ENCODE data around the gene PWP1.

PWP1 gene

GRCh38 chr12:107657621-107658020, 28.0 kb upstream of the PWP1 start:
- ATAC-seq (ENCODE audit: low read depth) = no peak
- DNase-seq (ENCODE audit: low spot score in 2 of 2) = no peak
- no peaks in the 10 kb centered on the region for H3K9me3 Mint-ChIP-seq
- H3K4me3 Mint-ChIP-seq = no peak overlapping the region
- no peaks in the 10 kb centered on the region for H3K36me3 Mint-ChIP-seq
- H3K27ac Mint-ChIP-seq = no peak overlapping the region
- H3K4me1 Mint-ChIP-seq = no peaks in the 10 kb centered on the region
- peaks cover 3% of the 10 kb centered on the region for H3K27me3 Mint-ChIP-seq

- no peak overlapping the region for H3K4me3 Mint-ChIP-seq
- no peak overlapping the region for H3K27ac Mint-ChIP-seq
- DNase-seq (ENCODE audit: low spot score in 2 of 2) (no peak), ATAC-seq (ENCODE audit: low read depth) (no peak)
- peaks cover 10% of the 10 kb centered on the region for H3K27me3 Mint-ChIP-seq
- no peaks in the 10 kb centered on the region for H3K9me3 Mint-ChIP-seq
- H3K36me3 Mint-ChIP-seq = no peaks in the 10 kb centered on the region
- H3K4me1 Mint-ChIP-seq = peaks cover 2% of the 10 kb centered on the region
Observed at GRCh38 chr12:107660235-107660634, 25.4 kb upstream of the PWP1 start.

- Mint-ChIP-seq H3K4me1 (peaks cover 2% of the 10 kb centered on the region), H3K27ac (no peak overlapping the region), H3K9me3 (no peaks in the 10 kb centered on the region), H3K27me3 (peaks cover 12% of the 10 kb centered on the region), H3K36me3 (no peaks in the 10 kb centered on the region), H3K4me3 (no peak overlapping the region)
- DNase-seq (ENCODE audit: low spot score in 2 of 2) (no peak), ATAC-seq (ENCODE audit: low read depth) (no peak)
Observed at GRCh38 chr12:107660861-107661415, 24.7 kb upstream of the PWP1 start.

GRCh38 chr12:107661830-107662229, 23.8 kb upstream of the PWP1 start:
- peaks cover 14% of the 10 kb centered on the region for H3K27me3 Mint-ChIP-seq
- H3K36me3 Mint-ChIP-seq = no peaks in the 10 kb centered on the region
- peaks cover 2% of the 10 kb centered on the region for H3K4me1 Mint-ChIP-seq
- H3K27ac Mint-ChIP-seq = no peak overlapping the region
- no peak for ATAC-seq (ENCODE audit: low read depth)
- H3K4me3 Mint-ChIP-seq = no peak overlapping the region
- DNase-seq (ENCODE audit: low spot score in 2 of 2) = no peak
- H3K9me3 Mint-ChIP-seq = no peaks in the 10 kb centered on the region

GRCh38 chr12:107662484-107662883, 23.1 kb upstream of the PWP1 start:
- Mint-ChIP-seq H3K36me3 (no peaks in the 10 kb centered on the region), H3K9me3 (no peaks in the 10 kb centered on the region)

GRCh38 chr12:107663277-107663676, 22.3 kb upstream of the PWP1 start:
- DNase-seq (ENCODE audit: low spot score in 2 of 2) = no peak
- no peak overlapping the region for H3K27ac Mint-ChIP-seq
- H3K4me3 Mint-ChIP-seq = no peak overlapping the region

More at GRCh38 chr12:107662484-107662883, 23.1 kb upstream of the PWP1 start:
- Mint-ChIP-seq H3K27ac (no peak overlapping the region), H3K27me3 (peaks cover 14% of the 10 kb centered on the region), H3K4me1 (peaks cover 2% of the 10 kb centered on the region), H3K4me3 (no peak overlapping the region)
- ATAC-seq (ENCODE audit: low read depth) = no peak
- DNase-seq (ENCODE audit: low spot score in 2 of 2) = no peak

GRCh38 chr12:107666009-107666408, 19.6 kb upstream of the PWP1 start:
- no peak for DNase-seq (ENCODE audit: low spot score in 2 of 2)
- no peaks in the 10 kb centered on the region for H3K36me3 Mint-ChIP-seq
- H3K27ac Mint-ChIP-seq = no peak overlapping the region
- H3K4me1 Mint-ChIP-seq = peaks cover 2% of the 10 kb centered on the region
- no peak overlapping the region for H3K4me3 Mint-ChIP-seq
- ATAC-seq (ENCODE audit: low read depth) = no peak
- peaks cover 15% of the 10 kb centered on the region for H3K27me3 Mint-ChIP-seq
- H3K9me3 Mint-ChIP-seq = no peaks in the 10 kb centered on the region

More at GRCh38 chr12:107663277-107663676, 22.3 kb upstream of the PWP1 start:
- no peaks in the 10 kb centered on the region for H3K36me3 Mint-ChIP-seq
- H3K27me3 Mint-ChIP-seq = peaks cover 14% of the 10 kb centered on the region
- no peaks in the 10 kb centered on the region for H3K9me3 Mint-ChIP-seq
- ATAC-seq (ENCODE audit: low read depth) = no peak
- peaks cover 2% of the 10 kb centered on the region for H3K4me1 Mint-ChIP-seq

- peaks cover 2% of the 10 kb centered on the region for H3K4me1 Mint-ChIP-seq
- no peaks in the 10 kb centered on the region for H3K36me3 Mint-ChIP-seq
- ATAC-seq (ENCODE audit: low read depth) (no peak), DNase-seq (ENCODE audit: low spot score in 2 of 2) (no peak)
- H3K9me3 Mint-ChIP-seq = no peaks in the 10 kb centered on the region
- no peak overlapping the region for H3K27ac Mint-ChIP-seq
- no peak overlapping the region for H3K4me3 Mint-ChIP-seq
- H3K27me3 Mint-ChIP-seq = peaks cover 15% of the 10 kb centered on the region
Observed at GRCh38 chr12:107667464-107667863, 18.1 kb upstream of the PWP1 start.

- Mint-ChIP-seq H3K36me3 (no peaks in the 10 kb centered on the region), H3K4me1 (peaks cover 1% of the 10 kb centered on the region), H3K9me3 (no peaks in the 10 kb centered on the region), H3K4me3 (no peak overlapping the region), H3K27me3 (peaks cover 11% of the 10 kb centered on the region), H3K27ac (no peak overlapping the region)
- DNase-seq (ENCODE audit: low spot score in 2 of 2) (no peak), ATAC-seq (ENCODE audit: low read depth) (no peak)
Observed at GRCh38 chr12:107668320-107669098, 17.1 kb upstream of the PWP1 start.

- no peaks in the 10 kb centered on the region for H3K4me1 Mint-ChIP-seq
- DNase-seq (ENCODE audit: low spot score in 2 of 2) = no peak
- H3K36me3 Mint-ChIP-seq = no peaks in the 10 kb centered on the region
- H3K27me3 Mint-ChIP-seq = peaks cover 7% of the 10 kb centered on the region
- no peaks in the 10 kb centered on the region for H3K9me3 Mint-ChIP-seq
- no peak overlapping the region for H3K27ac Mint-ChIP-seq
- no peak for ATAC-seq (ENCODE audit: low read depth)
- no peak overlapping the region for H3K4me3 Mint-ChIP-seq
Observed at GRCh38 chr12:107669946-107670345, 15.7 kb upstream of the PWP1 start.

- no peaks in the 10 kb centered on the region for H3K9me3 Mint-ChIP-seq
- H3K36me3 Mint-ChIP-seq = no peaks in the 10 kb centered on the region
- ATAC-seq (ENCODE audit: low read depth) (no peak), DNase-seq (ENCODE audit: low spot score in 2 of 2) (no peak)
- H3K4me3 Mint-ChIP-seq = no peak overlapping the region
- peaks cover 7% of the 10 kb centered on the region for H3K27me3 Mint-ChIP-seq
- H3K27ac Mint-ChIP-seq = no peak overlapping the region
- no peaks in the 10 kb centered on the region for H3K4me1 Mint-ChIP-seq
Observed at GRCh38 chr12:107670999-107671643, 14.5 kb upstream of the PWP1 start.

- ATAC-seq (ENCODE audit: low read depth) = no peak
- Mint-ChIP-seq H3K27me3 (peaks cover 5% of the 10 kb centered on the region), H3K9me3 (no peaks in the 10 kb centered on the region), H3K4me3 (no peak overlapping the region), H3K4me1 (peaks cover 9% of the 10 kb centered on the region), H3K36me3 (no peaks in the 10 kb centered on the region), H3K27ac (no peak overlapping the region)
- no peak for DNase-seq (ENCODE audit: low spot score in 2 of 2)
Observed at GRCh38 chr12:107677671-107678070, 7.9 kb upstream of the PWP1 start.

GRCh38 chr12:107679336-107679735, 6.3 kb upstream of the PWP1 start:
- peaks cover 5% of the 10 kb centered on the region for H3K27me3 Mint-ChIP-seq
- DNase-seq (ENCODE audit: low spot score in 2 of 2) (no peak), ATAC-seq (ENCODE audit: low read depth) (no peak)
- H3K36me3 Mint-ChIP-seq = no peaks in the 10 kb centered on the region
- no peak overlapping the region for H3K27ac Mint-ChIP-seq
- H3K4me1 Mint-ChIP-seq = peaks cover 9% of the 10 kb centered on the region
- H3K4me3 Mint-ChIP-seq = no peak overlapping the region
- H3K9me3 Mint-ChIP-seq = no peaks in the 10 kb centered on the region

- peaks cover 22% of the 10 kb centered on the region for H3K4me1 Mint-ChIP-seq
- no peak overlapping the region for H3K4me3 Mint-ChIP-seq
- ATAC-seq (ENCODE audit: low read depth) = no peak
- peaks cover 3% of the 10 kb centered on the region for H3K27me3 Mint-ChIP-seq
- no peaks in the 10 kb centered on the region for H3K9me3 Mint-ChIP-seq
- H3K27ac Mint-ChIP-seq = no peak overlapping the region
- no peak for DNase-seq (ENCODE audit: low spot score in 2 of 2)
- H3K36me3 Mint-ChIP-seq = no peaks in the 10 kb centered on the region
Observed at GRCh38 chr12:107681455-107681835, 4.2 kb upstream of the PWP1 start.
